GM19452 (cell line): ENCODE measurements around the gene CFAP300.
A peak's percentile ranks its signal among the peaks of the same experiment; 100 is the strongest.

ENCODE experiments used
- ATAC-seq: cut with Tn5 transposase; IDR thresholded peaks from one replicate; pipeline ENCODE4 v1.9.1; 2021; ENCODE audit not compliant: unreplicated experiment

Gene CFAP300

GRCh38 chr11:102047305-102047924 is at the start of gene CFAP300:
CFAP300 (plus strand) TSS chr11:102047437; CDS start chr11:102047471, 34 bp downstream.
- ATAC-seq = no peak

DNA sequence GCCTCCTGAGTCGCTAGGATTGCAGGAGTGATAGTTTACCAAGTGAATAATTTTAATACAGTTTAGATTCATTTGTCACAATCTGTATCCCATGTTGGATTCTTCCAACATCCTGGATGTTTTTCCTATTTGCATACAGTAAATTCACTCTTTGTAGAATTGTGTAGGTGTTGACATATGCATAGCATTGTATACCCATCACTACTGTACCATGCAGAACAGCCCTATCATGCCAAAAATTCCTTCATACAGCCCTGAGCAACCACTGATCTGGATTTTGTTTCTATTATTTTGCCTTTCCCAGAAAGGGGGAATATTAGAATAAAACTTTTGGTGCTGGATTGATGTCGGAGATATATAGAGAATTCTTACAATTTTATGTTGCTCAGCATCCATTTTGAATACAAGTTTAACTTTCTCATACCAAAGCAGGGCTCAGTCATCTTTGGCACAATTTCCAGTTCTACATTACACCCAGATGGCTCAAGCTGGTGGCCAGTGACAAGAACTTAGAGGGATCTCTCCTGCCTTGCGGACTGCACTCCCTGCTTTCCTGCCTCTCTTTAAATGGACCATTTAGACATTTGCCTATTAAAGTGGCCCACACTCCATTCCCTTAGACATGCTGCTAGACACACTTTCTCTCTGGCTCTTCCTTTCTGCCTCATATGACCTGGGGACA is 45.4 kb upstream of the CFAP300 start:
- no peak for ATAC-seq

GRCh38 chr11:102004220-102004619 is 43.0 kb upstream of the CFAP300 start:
- ATAC-seq = no peak

- ATAC-seq = no peak
Measured at GRCh38 chr11:102005306-102005705, 41.9 kb upstream of the CFAP300 start.

DNA sequence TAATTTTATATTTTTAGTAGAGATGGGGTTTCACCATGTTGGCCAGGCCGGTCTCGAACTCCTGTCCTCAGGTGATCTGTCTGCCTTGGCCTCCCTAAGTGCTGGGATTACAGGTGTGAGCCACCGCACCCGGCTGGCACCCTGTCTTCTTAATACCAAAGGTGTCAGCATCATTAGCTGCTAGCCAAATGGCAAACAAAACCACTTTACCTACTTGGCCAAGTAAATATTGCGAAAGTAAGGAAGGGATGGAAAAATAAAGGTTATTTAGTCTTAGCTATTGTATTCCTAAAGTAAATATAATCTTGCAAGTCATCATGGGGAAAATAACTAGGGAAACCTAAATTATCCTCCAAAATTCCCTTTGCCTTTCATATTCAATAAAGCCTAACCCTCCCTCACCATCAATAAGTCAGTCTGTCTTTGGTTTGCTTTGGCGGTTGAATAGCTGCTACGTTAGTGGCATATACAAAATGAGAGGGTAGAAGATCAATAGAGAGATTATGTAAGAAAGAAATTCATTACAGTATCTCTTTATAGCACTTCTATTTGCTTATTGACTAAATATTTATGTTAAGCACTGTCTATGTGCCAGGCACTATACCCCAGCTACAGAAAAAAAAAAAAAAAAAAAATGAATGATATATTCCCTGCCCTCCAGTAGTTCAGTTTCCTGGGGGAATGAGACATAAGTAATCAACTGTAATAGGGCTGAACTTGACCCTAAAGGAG is 40.2 kb upstream of the CFAP300 start:
- no peak for ATAC-seq

- peak; percentile 67 for ATAC-seq
Measured at GRCh38 chr11:102007567-102008437, 39.4 kb upstream of the CFAP300 start.

- no peak for ATAC-seq
Measured at GRCh38 chr11:102010776-102011494, 36.3 kb upstream of the CFAP300 start.

DNA sequence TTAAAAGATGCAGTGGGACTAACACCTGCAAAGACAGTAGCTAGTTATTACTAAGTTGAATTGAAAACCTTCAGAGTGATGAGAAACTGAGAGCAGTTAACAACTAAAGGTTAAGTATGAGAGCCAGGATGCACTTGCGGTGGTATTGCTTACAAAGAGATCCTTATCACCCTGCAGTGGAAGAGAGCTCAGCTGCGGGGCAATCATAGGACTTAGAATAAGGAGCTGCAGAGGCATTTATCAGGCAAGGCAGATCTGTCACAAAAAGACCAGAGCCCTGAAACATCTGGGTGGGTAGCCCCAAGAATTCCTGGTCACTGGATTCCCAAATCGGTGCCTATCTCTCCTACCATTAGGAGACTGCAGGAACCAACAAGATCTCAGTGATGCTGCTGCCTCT is 34.3 kb upstream of the CFAP300 start:
- no peak for ATAC-seq

- ATAC-seq = no peak
Measured at GRCh38 chr11:102014756-102015155, 32.5 kb upstream of the CFAP300 start.

DNA sequence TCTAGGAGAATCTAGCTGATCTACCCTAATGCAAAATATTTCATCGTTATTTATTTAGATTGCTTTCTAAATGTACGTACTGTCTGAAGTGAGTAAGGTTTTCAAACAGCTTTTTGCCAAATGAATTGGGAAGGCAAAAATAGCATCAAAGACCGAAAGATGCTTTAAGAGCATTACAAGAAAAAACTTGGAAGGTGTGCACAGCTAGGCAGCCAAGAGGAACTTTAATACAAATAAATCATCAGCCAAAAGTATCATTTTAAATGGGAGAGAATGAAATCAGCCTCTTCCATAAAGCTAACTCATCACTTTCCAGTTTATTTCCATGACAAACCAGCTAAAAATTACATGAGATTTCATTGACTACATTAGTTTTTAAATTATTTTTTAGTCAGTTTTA is 30.2 kb upstream of the CFAP300 start:
- no peak for ATAC-seq

GRCh38 chr11:102026217-102026616 is 21.0 kb upstream of the CFAP300 start:
- ATAC-seq = no peak

GRCh38 chr11:102026959-102027358 is 20.3 kb upstream of the CFAP300 start:
- no peak for ATAC-seq

GRCh38 chr11:102036757-102037156 is 10.5 kb upstream of the CFAP300 start:
- ATAC-seq = no peak

DNA sequence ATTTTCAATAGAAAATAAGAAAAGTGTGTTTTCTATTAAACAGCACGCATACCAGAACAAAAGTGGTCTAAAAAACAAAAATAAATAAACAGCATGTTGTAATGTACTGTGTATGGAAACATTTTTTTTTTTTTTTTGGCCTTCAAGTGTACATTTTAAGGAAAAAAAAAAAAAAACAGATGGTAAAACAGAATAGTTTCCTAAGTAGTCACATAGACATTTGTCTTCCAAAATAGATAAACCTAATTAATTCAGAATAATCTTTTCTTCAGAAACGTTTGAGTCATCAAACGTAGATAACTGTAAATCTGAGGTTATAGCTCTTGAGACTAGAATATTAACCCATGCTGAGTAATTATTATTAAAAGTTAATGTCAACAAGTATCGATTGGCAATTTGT is 396 bp upstream of the CFAP300 start:
- ATAC-seq = no peak

GRCh38 chr11:102050927-102051575 is 3.8 kb downstream of the CFAP300 start:
- no peak for ATAC-seq

DNA sequence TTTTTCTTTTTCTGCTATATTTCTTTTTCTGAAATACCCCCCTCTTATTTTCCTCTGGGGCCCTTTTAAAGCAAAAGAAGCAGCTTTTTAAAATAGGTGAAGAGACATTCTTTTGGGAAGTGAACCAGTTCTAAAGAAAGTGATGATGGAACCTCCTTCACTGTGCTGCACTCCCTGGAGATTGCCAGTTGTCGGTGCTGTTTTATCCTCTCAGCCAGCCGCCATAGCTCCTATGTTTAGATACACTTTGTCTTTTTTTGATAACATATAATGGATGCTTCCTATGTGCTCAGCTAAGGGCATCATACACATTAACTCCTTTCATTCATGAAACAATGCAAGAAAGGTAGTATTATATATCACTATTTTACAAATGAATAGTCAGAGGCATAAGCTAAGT is 14.0 kb downstream of the CFAP300 start:
- no peak for ATAC-seq

DNA sequence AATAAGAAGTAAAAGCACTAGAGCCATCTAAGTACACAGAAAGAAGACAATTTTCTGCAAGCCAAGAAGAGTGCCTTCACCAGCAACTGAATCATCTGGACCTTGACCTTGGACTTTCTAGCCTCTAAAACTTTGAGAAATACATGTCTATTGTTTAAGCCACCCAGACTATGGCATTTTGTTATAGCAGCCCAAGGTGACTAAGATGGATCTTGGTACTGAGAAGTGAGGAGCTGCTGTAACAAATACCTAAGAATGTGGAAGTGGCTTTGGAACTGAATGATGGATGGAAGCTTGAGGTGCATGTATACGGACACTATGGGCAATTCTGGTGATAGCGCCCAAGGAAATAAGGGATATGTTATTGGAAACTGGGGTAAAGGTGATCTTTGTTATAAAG is 14.9 kb downstream of the CFAP300 start:
- ATAC-seq = no peak

DNA sequence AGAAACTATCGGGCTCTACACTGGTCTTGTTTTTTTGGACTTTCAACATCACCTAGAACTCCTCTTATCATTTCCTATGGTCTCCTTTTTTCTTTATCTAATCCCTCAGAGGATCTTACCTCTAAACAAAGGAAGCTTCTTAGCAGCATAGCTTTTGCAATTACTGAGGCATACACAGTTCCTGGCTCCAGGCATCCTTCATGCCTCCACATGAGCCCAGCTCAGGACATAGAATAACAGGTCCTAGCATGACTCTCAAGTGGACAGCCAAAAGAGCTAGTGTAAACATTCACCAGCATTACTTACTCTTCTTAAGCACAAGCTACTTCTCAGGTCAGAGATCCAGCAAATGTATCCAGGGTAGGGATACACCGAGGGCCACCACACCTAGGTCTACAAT is 17.1 kb downstream of the CFAP300 start:
- ATAC-seq = no peak

DNA sequence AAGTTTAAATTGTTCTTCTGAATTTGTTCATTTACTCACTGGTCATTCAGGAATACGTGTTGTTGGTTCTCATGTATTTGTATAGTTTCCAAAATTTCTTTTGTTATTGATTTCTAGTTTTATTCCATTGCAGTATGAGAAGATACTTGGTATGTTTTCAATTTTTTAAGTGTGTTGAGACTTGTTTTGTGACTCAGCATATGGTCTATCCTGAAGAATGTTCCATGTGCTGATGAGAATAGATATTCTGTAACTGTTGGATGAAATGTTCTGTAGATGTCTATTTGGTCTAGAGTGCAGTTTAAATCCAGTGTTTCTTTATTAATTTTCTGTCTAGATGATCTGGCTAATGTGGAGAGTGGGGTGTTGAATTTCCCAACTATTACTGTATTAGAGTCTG is 23.5 kb downstream of the CFAP300 start:
- no peak for ATAC-seq
